Endothelial cell of umbilical vein (primary cell): ENCODE data around the gene RHCG. TPM values are rescaled to one million over a fixed set of nuclear protein-coding genes. Genes with fewer than 3 reads are reported as not detected.

Experiments
- BruUV-seq: library from RNA; stranded (reverse); fragments of 400-500 nt; replicated peaks from 2 replicates; lab custom pipeline; 2021; lab: Mats Ljungman, UMichigan
- CTCF ChIA-PET: fragments of 300-600, 350-600 bp; sonication (Branson Sonifier 250); formaldehyde crosslinking; loops from one replicate; lab custom pipeline; 2021; ENCODE audit warnings: antibody characterized with exemption, inconsistent platforms; lab: Charles Lee
- POLR2A ChIA-PET: fragments of 300-600, 350-600 bp; sonication (Branson Sonifier 250); formaldehyde crosslinking; loops from one replicate; lab custom pipeline; 2021; ENCODE audit warnings: antibody characterized with exemption, inconsistent platforms; lab: Charles Lee
- DNase-seq: peaks from one replicate; pipeline ENCODE4 v3.0.0-alpha.2; 2011; ENCODE audit warnings: low read depth, low spot score
- FAIRE-seq: peaks from 2 replicates; lab custom pipeline; 2011; peaks lifted over from hg19 to GRCh38; lab: Jason Lieb, UNC
- H2AFZ ChIP-seq: 2 replicates; pipeline ENCODE4 v1.6.0; 2012; ENCODE audit warnings: low read depth, low read length, control low read depth, inconsistent platforms
- H3K27ac ChIP-seq: 2 replicates; pipeline ENCODE4 v1.5.1; 2011; ENCODE audit warnings: low read depth, mild to moderate bottlenecking, control low read depth, low read length, moderate library complexity; ENCODE audit not compliant: insufficient read depth
- H3K27me3 ChIP-seq, 2 experiments: 2 replicates each; pipeline versions ENCODE4 v1.6.0 to v1.6.1; 2011; ENCODE audit warnings: low read length in 2 of 2, mixed read lengths in 1 of 2; ENCODE audit not compliant: control insufficient read depth in 2 of 2, insufficient read depth in 2 of 2
- H3K36me3 ChIP-seq, 2 experiments: 2 replicates in 1 of 2; 3 replicates in 1 of 2; pipeline ENCODE4 v1.5.1; 2011; ENCODE audit warnings: low read length in 2 of 2, mild to moderate bottlenecking in 1 of 2, moderate library complexity in 1 of 2; ENCODE audit not compliant: control insufficient read depth in 2 of 2, insufficient read depth in 2 of 2; ENCODE audit errors: extremely low read depth in 1 of 2
- H3K4me1 ChIP-seq: 3 replicates; pipeline ENCODE4 v1.5.1; 2011; ENCODE audit warnings: mild to moderate bottlenecking, low read length; ENCODE audit not compliant: control insufficient read depth, insufficient read depth; ENCODE audit errors: extremely low read depth
- H3K4me2 ChIP-seq: 2 replicates; pipeline ENCODE4 v1.6.1; 2011; ENCODE audit warnings: low read length, control low read depth, mixed read lengths; ENCODE audit not compliant: insufficient read depth
- H3K4me3 ChIP-seq, 3 experiments: fragments of 200-600 bp in 1 of 3; sonication (generic), shearing (Covaris generic) in 1 of 3; replicated peaks in 1 of 3; 2 replicates each; pipeline ENCODE4 v1.5.1; 2011 to 2016; ENCODE audit warnings: control low read depth in 3 of 3, low read length in 3 of 3, mild to moderate bottlenecking in 2 of 3, inconsistent platforms in 1 of 3, low read depth in 1 of 3, moderate library complexity in 1 of 3; ENCODE audit not compliant: insufficient read depth in 1 of 3
- H3K79me2 ChIP-seq: 2 replicates; pipeline ENCODE4 v1.6.0; 2012; ENCODE audit warnings: low read length, inconsistent platforms; ENCODE audit not compliant: control insufficient read depth, insufficient read depth
- H3K9ac ChIP-seq: replicated peaks from 2 replicates; pipeline ENCODE3; 2011; ENCODE audit warnings: low read length, control low read depth; ENCODE audit not compliant: insufficient read depth; ENCODE audit errors: extremely low read depth
- H3K9me1 ChIP-seq: replicated peaks from 3 replicates; pipeline ENCODE4 v1.6.0; 2011; ENCODE audit warnings: mild to moderate bottlenecking, low read length; ENCODE audit not compliant: control insufficient read depth, insufficient read depth; ENCODE audit errors: extremely low read depth
- H3K9me3 ChIP-seq: replicated peaks from 2 replicates; pipeline ENCODE4 v1.5.1; 2012; ENCODE audit warnings: low read length, inconsistent platforms; ENCODE audit not compliant: control insufficient read depth, insufficient read depth
- H4K20me1 ChIP-seq: replicated peaks from 2 replicates; pipeline ENCODE3; 2011; ENCODE audit warnings: mild to moderate bottlenecking, low read length; ENCODE audit not compliant: control insufficient read depth, insufficient read depth; ENCODE audit errors: extremely low read depth
- CTCF ChIP-seq, 2 donors: IDR thresholded peaks; 1 replicate in 1 of 2; 2 replicates in 1 of 2; pipeline ENCODE4 v1.5.1; 2011; ENCODE audit warnings: low read length in 2 of 2, mild to moderate bottlenecking in 2 of 2, moderate library complexity in 2 of 2, control low read depth in 1 of 2, inconsistent platforms in 1 of 2, low read depth in 1 of 2; ENCODE audit not compliant: insufficient read depth in 1 of 2; ENCODE audit errors: extremely low read depth in 1 of 2
- EZH2 ChIP-seq: IDR thresholded peaks from 2 replicates; pipeline ENCODE4 v1.6.1; 2012; ENCODE audit warnings: borderline replicate concordance, low read depth, mild to moderate bottlenecking, moderate library complexity, low read length, inconsistent platforms; ENCODE audit not compliant: severe bottlenecking
- FOS ChIP-seq: IDR thresholded peaks from 2 replicates; pipeline ENCODE4 v1.6.1; 2011; ENCODE audit warnings: mild to moderate bottlenecking, low read length, moderate library complexity, borderline replicate concordance; ENCODE audit not compliant: insufficient read depth
- GATA2 ChIP-seq: IDR thresholded peaks from 2 replicates; pipeline ENCODE4 v1.7.0; 2011; ENCODE audit warnings: low read depth, mild to moderate bottlenecking, moderate library complexity, mixed read lengths, low read length; ENCODE audit not compliant: insufficient read length, insufficient read depth
- JUN ChIP-seq: IDR thresholded peaks from 2 replicates; pipeline ENCODE4 v1.6.1; 2011; ENCODE audit warnings: borderline replicate concordance, low read depth; ENCODE audit not compliant: insufficient read length, insufficient read depth
- MYC ChIP-seq: IDR thresholded peaks from one replicate; pipeline ENCODE4 v1.6.1; 2011; ENCODE audit warnings: mild to moderate bottlenecking, low read depth, low read length
- POLR2A ChIP-seq: IDR thresholded peaks from 2 replicates; pipeline ENCODE4 v1.6.1; 2012; ENCODE audit warnings: low read depth, mild to moderate bottlenecking, control low read depth, low read length
- POLR2AphosphoS5 ChIP-seq: IDR thresholded peaks from 2 replicates; pipeline ENCODE4 v1.6.1; 2012; ENCODE audit warnings: low read depth, mild to moderate bottlenecking, control low read depth, low read length, moderate library complexity; ENCODE audit not compliant: insufficient read depth
- dilution Hi-C: fragments of 300-500 bp; cut with MboI; formaldehyde crosslinking; loops from one replicate; pipeline ENCODE4 v1.15.0; 2019; ENCODE audit warnings: low sequenced_read_pairs; ENCODE audit not compliant: extremely low pct_ligation_motif_present
- intact Hi-C: fragments of 100-400 bp; cut with micrococcal nuclease; formaldehyde crosslinking; loops from one replicate; pipeline ENCODE4 v1.10.0; 2022
- polyA plus RNA-seq, 4 experiments: library from polyadenylated mRNA; depleted of rRNA in 3 of 4; stranded (reverse) in 3 of 4; unstranded in 1 of 4; fragments of >200 nt; gene quantifications; 2 replicates each; pipeline versions ENCODE4 v1.2.1 to v1.2.3, GENCODE V29; 2011 to 2012; ENCODE audit warnings: missing spikeins in 1 of 4
- total RNA-seq: library from RNA; stranded (reverse); gene quantifications from 2 replicates; pipeline ENCODE4 v1.2.3, GENCODE V29; 2021
- TF ChIP-seq, protein P1 (sequence below): IDR thresholded peaks from 2 replicates; pipeline ENCODE4 v1.6.1; 2011; ENCODE audit not compliant: insufficient read depth, insufficient read length

Gene RHCG
- total and polyA plus RNA-seq, 2 donors (not counting 3 experiments of a cell fraction or from before 2014, with no cell fraction given) = not detected

- H3K4me3 ChIP-seq = no peak overlapping the region
- H3K79me2 ChIP-seq = no peaks in the 10 kb centered on the region
- H3K4me1 ChIP-seq = no peaks in the 10 kb centered on the region
- H3K36me3 ChIP-seq = no peaks in the 10 kb centered on the region
- no peak for FAIRE-seq
- no peaks in the 10 kb centered on the region for H4K20me1 ChIP-seq
- H2AFZ ChIP-seq = no peak overlapping the region
- BruUV-seq = no TSS peak
- CTCF ChIA-PET = no interaction called here
- intact Hi-C loops = no loop called here
- H3K9me3 ChIP-seq = no peaks in the 10 kb centered on the region
- DNase-seq = no peak
- peaks cover 13 to 18% of the 10 kb centered on the region in 2 experiments for H3K27me3 ChIP-seq
- no peaks in the 10 kb centered on the region for H3K9me1 ChIP-seq
- POLR2A ChIA-PET = no interaction called here
- dilution Hi-C loops = no loop called here
- TF ChIP-seq POLR2AphosphoS5 (no peak), CTCF (IDR thresholded peaks at IDR 0.05; ENCODE audit: extremely low read depth in 1 of 2, insufficient read depth in 1 of 2, low read depth in 1 of 2, low read length in 2 of 2) (no peak), GATA2 (no peak), MYC (no peak), POLR2A (no peak), FOS (no peak), EZH2 (no peak), JUN (no peak)
- TF ChIP-seq, protein P1, sequence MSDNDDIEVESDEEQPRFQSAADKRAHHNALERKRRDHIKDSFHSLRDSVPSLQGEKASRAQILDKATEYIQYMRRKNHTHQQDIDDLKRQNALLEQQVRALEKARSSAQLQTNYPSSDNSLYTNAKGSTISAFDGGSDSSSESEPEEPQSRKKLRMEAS = no peak
- no peak overlapping the region for H3K4me2 ChIP-seq
- H3K9ac ChIP-seq = no peak overlapping the region
- H3K27ac ChIP-seq = no peak overlapping the region
These were observed 848 bp upstream of the RHCG start for GRCh38 chr15:89497231-89497630.
